Measurements from ENCODE around the gene LTB.

LTB gene

DNA sequence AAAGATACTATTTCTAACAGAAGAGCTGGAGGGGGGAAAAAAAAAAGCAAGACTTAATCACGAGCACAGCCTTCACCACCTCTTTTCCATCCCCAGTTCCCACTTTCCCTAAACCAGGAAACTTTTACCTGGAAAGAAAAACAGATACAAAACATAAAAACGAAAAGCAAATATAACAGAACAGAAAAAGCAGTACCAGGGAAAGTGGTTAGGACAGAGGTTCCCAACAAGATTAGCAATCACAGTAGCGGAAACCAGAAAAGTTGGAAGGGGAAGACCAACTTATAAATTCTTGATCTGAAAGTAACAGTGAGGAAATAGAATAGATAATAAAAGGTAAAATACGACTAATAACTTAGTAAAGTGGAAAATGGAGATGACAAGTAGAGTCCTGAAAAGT is 41.6 kb downstream of the LTB start (continued):
- no peak for TF ChIP-seq ELK4 (IDR thresholded peaks at IDR 0.05; ENCODE audit: borderline replicate concordance, low read depth, low read length)
- no peak for TF ChIP-seq ZNF513 (tag by site-specific recombination; IDR thresholded peaks at IDR 0.05)
- no peak for TF ChIP-seq ZNF701 (tag by site-specific recombination; IDR thresholded peaks at IDR 0.05)
- TF ChIP-seq ZNF830 (tag by site-specific recombination; IDR thresholded peaks at IDR 0.05; ENCODE audit: low read depth) = no peak
- peak; percentile 93 for TF ChIP-seq PRDM1 (tag by site-specific recombination; IDR thresholded peaks at IDR 0.05)
- TF ChIP-seq ZNF510 (tag by site-specific recombination; IDR thresholded peaks at IDR 0.05; ENCODE audit: insufficient replicate concordance) = no peak
- TF ChIP-seq CTCF (tag by site-specific recombination; IDR thresholded peaks at IDR 0.05) = no peak
- no peak for TF ChIP-seq ZNF221 (tag by site-specific recombination; IDR thresholded peaks at IDR 0.05; ENCODE audit: borderline replicate concordance)
- no peak for TF ChIP-seq ZNF280C (tag by site-specific recombination; IDR thresholded peaks at IDR 0.05)
- TF ChIP-seq ZNF266 (tag by site-specific recombination; IDR thresholded peaks at IDR 0.05; ENCODE audit: low read depth) = no peak

DNA sequence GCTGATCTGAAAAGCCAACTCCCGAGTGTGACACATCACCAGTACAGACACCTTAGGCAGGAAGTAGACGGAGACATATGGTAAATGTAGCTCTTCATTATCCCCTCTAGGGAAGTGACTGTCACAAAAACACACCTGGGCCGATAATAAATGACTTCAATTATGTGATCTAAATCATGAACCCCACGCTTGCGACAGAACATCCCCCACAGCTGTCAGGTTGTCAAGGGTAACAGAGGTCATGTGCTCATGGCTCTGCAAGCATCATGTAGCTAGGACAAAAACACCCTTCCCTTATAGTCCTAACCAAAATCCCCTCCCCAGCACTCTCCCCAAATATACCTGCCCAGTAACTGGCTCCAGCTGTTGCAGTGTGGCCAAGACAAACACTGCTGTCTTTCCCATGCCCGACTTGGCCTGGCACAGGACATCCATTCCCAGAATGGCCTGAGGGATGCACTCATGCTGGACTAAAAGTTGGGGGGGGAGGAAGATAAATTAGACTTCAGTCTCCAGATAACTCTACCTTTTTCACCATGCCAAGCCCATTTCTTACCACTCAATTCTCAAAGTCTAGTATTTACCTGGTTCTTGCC is 43.3 kb downstream of the LTB start:
- H3K9me3 ChIP-seq (ENCODE audit: control insufficient read depth, insufficient read depth, low read depth, low read length) = no peaks in the 10 kb centered on the region
- ChIA-PET POLR2A (interaction anchor here (0.5 to 2.1 kb wide), 5 partner anchors 10 to 291 kb away, joined by 3 to 32 read pairs (median 4); partner anchors contain the start of genes MCCD1 and MICB), CTCF (interaction anchor here (0.6 to 13.9 kb wide), 3 partner anchors 45 to 58 kb away, joined by 3 to 431 read pairs (median 40); partner anchors contain the start of genes LST1 and NCR3)
- H3K27ac ChIP-seq (ENCODE audit: extremely low read depth, low read depth, low read length) = 0 out of 2 replicates have a peak overlapping the region, but pooled peaks have one; percentile 100
- TF ChIP-seq ELK4 (IDR thresholded peaks at IDR 0.05; ENCODE audit: borderline replicate concordance, low read depth, low read length) (no peak), ZNF600 (tag by site-specific recombination; IDR thresholded peaks at IDR 0.05) (0 out of 2 replicates have a peak, but pooled peaks have one; percentile 22)
- TF ChIP-seq, protein P1, sequence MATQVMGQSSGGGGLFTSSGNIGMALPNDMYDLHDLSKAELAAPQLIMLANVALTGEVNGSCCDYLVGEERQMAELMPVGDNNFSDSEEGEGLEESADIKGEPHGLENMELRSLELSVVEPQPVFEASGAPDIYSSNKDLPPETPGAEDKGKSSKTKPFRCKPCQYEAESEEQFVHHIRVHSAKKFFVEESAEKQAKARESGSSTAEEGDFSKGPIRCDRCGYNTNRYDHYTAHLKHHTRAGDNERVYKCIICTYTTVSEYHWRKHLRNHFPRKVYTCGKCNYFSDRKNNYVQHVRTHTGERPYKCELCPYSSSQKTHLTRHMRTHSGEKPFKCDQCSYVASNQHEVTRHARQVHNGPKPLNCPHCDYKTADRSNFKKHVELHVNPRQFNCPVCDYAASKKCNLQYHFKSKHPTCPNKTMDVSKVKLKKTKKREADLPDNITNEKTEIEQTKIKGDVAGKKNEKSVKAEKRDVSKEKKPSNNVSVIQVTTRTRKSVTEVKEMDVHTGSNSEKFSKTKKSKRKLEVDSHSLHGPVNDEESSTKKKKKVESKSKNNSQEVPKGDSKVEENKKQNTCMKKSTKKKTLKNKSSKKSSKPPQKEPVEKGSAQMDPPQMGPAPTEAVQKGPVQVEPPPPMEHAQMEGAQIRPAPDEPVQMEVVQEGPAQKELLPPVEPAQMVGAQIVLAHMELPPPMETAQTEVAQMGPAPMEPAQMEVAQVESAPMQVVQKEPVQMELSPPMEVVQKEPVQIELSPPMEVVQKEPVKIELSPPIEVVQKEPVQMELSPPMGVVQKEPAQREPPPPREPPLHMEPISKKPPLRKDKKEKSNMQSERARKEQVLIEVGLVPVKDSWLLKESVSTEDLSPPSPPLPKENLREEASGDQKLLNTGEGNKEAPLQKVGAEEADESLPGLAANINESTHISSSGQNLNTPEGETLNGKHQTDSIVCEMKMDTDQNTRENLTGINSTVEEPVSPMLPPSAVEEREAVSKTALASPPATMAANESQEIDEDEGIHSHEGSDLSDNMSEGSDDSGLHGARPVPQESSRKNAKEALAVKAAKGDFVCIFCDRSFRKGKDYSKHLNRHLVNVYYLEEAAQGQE (tag by site-specific recombination; IDR thresholded peaks at IDR 0.05) = 0 out of 2 replicates have a peak, but pooled peaks have one; percentile 15
- H3K4me3 ChIP-seq (ENCODE audit: low read depth, low read length) = peak overlapping the region; percentile 64
- peaks cover 64 to 73% of the 10 kb centered on the region in 2 experiments for H3K36me3 ChIP-seq (ENCODE audit: control insufficient read depth in 2 of 2, insufficient read depth in 1 of 2, low read length in 2 of 2)
- H3K4me1 ChIP-seq (ENCODE audit: control insufficient read depth, insufficient read depth, low read length) = peaks cover 14% of the 10 kb centered on the region

Measured in HEK293 (cell line).